Upper lobe of left lung (tissue), 6 donors: ENCODE data around the gene DLG2. TPM values are rescaled to one million over a fixed set of nuclear protein-coding genes. Genes with fewer than 3 reads are reported as not detected.

Experiments used
- ATAC-seq, 2 donors: fragments of 200-7000 bp; cut with Tn5 transposase; one replicate each; pipeline ENCODE4 v1.9.1; 2022; ENCODE audit warnings: mild to moderate bottlenecking in 2 of 2, moderate library complexity in 2 of 2; ENCODE audit not compliant: low FRiP score in 2 of 2
- DNase-seq, 2 donors: peaks; one replicate each; pipeline ENCODE4 v3.0.0-alpha.2; 2019 to 2020
- H3K27ac ChIP-seq, 4 donors: fragments of 200-600 bp; sonication (generic); one replicate each; pipeline ENCODE4 v1.5.1; 2016 to 2019
- H3K27me3 ChIP-seq, 4 donors: fragments of 200-600 bp; sonication (generic); one replicate each; pipeline ENCODE4 v1.5.1; 2017 to 2019
- H3K36me3 ChIP-seq, 4 donors: fragments of 200-600 bp; sonication (generic); one replicate each; pipeline ENCODE4 v1.5.1; 2016 to 2019
- H3K4me1 ChIP-seq, 4 donors: fragments of 200-600 bp; sonication (generic); one replicate each; pipeline ENCODE4 v1.5.1; 2018 to 2019
- H3K4me3 ChIP-seq, 4 donors: fragments of 200-600 bp; sonication (generic); one replicate each; pipeline ENCODE4 v1.5.1; 2017 to 2019; ENCODE audit warnings: mild to moderate bottlenecking in 2 of 4, moderate library complexity in 1 of 4
- H3K9me3 ChIP-seq, 4 donors: fragments of 200-600 bp; sonication (generic); one replicate each; pipeline ENCODE4 v1.5.1; 2018 to 2019
- EP300 ChIP-seq, 4 donors: sonication (generic); formaldehyde crosslinking; IDR thresholded peaks; one replicate each; pipeline ENCODE4 v1.5.1; 2017; ENCODE audit warnings: antibody characterized with exemption in 4 of 4, control low read depth in 2 of 4
- POLR2A ChIP-seq, 4 donors: fragments of 450-650 bp; IDR thresholded peaks; one replicate each; pipeline ENCODE4 v1.5.1; 2016 to 2017; ENCODE audit warnings: antibody characterized with exemption in 4 of 4, mild to moderate bottlenecking in 2 of 4
- POLR2AphosphoS5 ChIP-seq, 2 donors: sonication (generic); formaldehyde crosslinking; IDR thresholded peaks; one replicate each; pipeline ENCODE4 v1.5.1; 2017; ENCODE audit warnings: antibody characterized with exemption in 2 of 2
- WGBS, 2 donors: methylation state at CpG; one replicate each; pipeline ENCODE4 v1.1.5; 2017 to 2018; 5-methylcytosine and 5-hydroxymethylcytosine counted together
- total RNA-seq, 6 donors: library from RNA; depleted of rRNA in 4 of 6; stranded (reverse); fragments of >200 nt in 4 of 6; gene quantifications; one replicate each; pipeline versions ENCODE4 v1.1.0 to v1.2.1, GENCODE V29; 2016 to 2021
- TF ChIP-seq, protein P1 (sequence below), 6 experiments: fragments of 450-650 bp in 4 of 6; fragments of 200-600 bp in 2 of 6; sonication (generic) in 2 of 6; IDR thresholded peaks; one replicate each; pipeline ENCODE4 v1.5.1; 2016 to 2019; ENCODE audit warnings: antibody characterized with exemption in 6 of 6
- donor health status: DM: no; HTN: no; CAD: no; lungs with moderate emphysema.
- donor health status: DM: no; HTN: yes; CAD: no; lungs with severe emphysema.

DLG2 gene
- total RNA-seq, 6 donors from 2014 or later = 3.4 to 37.7 (median 9.1) TPM

DNA sequence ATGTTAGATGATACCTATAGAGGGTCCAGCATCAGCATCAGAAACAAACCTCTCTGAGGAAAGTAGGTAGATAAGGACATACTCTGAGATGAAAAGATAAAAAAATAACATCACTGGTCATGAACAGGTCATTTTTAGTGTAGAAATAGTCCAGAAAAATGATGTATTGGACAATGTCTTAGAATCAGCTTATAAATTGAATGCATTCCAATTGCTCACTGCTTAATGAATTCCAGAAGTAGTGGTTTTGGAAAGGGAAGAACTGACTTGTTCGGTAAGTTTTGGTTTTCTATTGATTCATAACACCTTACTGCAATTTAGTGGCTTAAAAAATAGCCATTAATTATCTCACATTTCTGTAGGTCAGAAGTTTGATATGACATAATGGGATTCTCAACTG, 1411.5 kb downstream of the DLG2 start:
- Histone ChIP-seq H3K9me3 (no peaks in the 10 kb centered on the region), H3K27ac (no peak overlapping the region), H3K4me1 (no peaks in the 10 kb centered on the region), H3K27me3 (no peaks in the 10 kb centered on the region), H3K36me3 (no peaks in the 10 kb centered on the region), H3K4me3 (no peak overlapping the region)
- WGBS, 2 donors = 85 to 100% methylated on average over 1 of the region's 1 CpG
- TF ChIP-seq, protein P1, sequence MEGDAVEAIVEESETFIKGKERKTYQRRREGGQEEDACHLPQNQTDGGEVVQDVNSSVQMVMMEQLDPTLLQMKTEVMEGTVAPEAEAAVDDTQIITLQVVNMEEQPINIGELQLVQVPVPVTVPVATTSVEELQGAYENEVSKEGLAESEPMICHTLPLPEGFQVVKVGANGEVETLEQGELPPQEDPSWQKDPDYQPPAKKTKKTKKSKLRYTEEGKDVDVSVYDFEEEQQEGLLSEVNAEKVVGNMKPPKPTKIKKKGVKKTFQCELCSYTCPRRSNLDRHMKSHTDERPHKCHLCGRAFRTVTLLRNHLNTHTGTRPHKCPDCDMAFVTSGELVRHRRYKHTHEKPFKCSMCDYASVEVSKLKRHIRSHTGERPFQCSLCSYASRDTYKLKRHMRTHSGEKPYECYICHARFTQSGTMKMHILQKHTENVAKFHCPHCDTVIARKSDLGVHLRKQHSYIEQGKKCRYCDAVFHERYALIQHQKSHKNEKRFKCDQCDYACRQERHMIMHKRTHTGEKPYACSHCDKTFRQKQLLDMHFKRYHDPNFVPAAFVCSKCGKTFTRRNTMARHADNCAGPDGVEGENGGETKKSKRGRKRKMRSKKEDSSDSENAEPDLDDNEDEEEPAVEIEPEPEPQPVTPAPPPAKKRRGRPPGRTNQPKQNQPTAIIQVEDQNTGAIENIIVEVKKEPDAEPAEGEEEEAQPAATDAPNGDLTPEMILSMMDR (IDR thresholded peaks at IDR 0.05) = no peak
- ATAC-seq (no peak), DNase-seq (no peak)

- no peaks in the 10 kb centered on the region for H3K27me3 ChIP-seq
- H3K4me1 ChIP-seq = no peaks in the 10 kb centered on the region
- no peak overlapping the region for H3K27ac ChIP-seq
- DNase-seq = no peak
- WGBS, 2 donors = 92 to 96% methylated on average over 1 of the region's 1 CpG
- no peaks in the 10 kb centered on the region for H3K9me3 ChIP-seq
- ATAC-seq = no peak
- no peaks in the 10 kb centered on the region for H3K36me3 ChIP-seq
- no peak for TF ChIP-seq POLR2A (IDR thresholded peaks at IDR 0.05)
- no peak for TF ChIP-seq POLR2AphosphoS5 (IDR thresholded peaks at IDR 0.05)
- no peak for TF ChIP-seq EP300 (IDR thresholded peaks at IDR 0.05)
- TF ChIP-seq, protein P1 (IDR thresholded peaks at IDR 0.05) = no peak
- no peak overlapping the region for H3K4me3 ChIP-seq
Observed at GRCh38 chr11:84214557-84214956, 1412.6 kb downstream of the DLG2 start.

- no peaks in the 10 kb centered on the region for H3K4me1 ChIP-seq
- no peaks in the 10 kb centered on the region for H3K36me3 ChIP-seq
- ATAC-seq = no peak
- H3K9me3 ChIP-seq = no peaks in the 10 kb centered on the region
- no peak overlapping the region for H3K27ac ChIP-seq
- no peaks in the 10 kb centered on the region for H3K27me3 ChIP-seq
- no peak overlapping the region for H3K4me3 ChIP-seq
- TF ChIP-seq POLR2AphosphoS5 (IDR thresholded peaks at IDR 0.05) (no peak), POLR2A (IDR thresholded peaks at IDR 0.05) (no peak), EP300 (IDR thresholded peaks at IDR 0.05) (no peak)
- TF ChIP-seq, protein P1 (IDR thresholded peaks at IDR 0.05) = no peak
- DNase-seq = peak in 1 of 2 donors; percentile 39
- 93 to 94% methylated on average over 20 of the region's 20 CpGs for WGBS, 2 donors
Observed at GRCh38 chr11:84212468-84213390, 1414.4 kb downstream of the DLG2 start.

GRCh38 chr11:84211896-84212295, 1415.2 kb downstream of the DLG2 start:
- WGBS, 2 donors = 79 to 82% methylated on average over 3 of the region's 3 CpGs
- Histone ChIP-seq H3K27me3 (no peaks in the 10 kb centered on the region), H3K27ac (no peak overlapping the region), H3K36me3 (no peaks in the 10 kb centered on the region), H3K4me1 (no peaks in the 10 kb centered on the region), H3K4me3 (no peak overlapping the region), H3K9me3 (no peaks in the 10 kb centered on the region)
- TF ChIP-seq POLR2AphosphoS5 (IDR thresholded peaks at IDR 0.05) (no peak), POLR2A (IDR thresholded peaks at IDR 0.05) (no peak), EP300 (IDR thresholded peaks at IDR 0.05) (no peak)
- TF ChIP-seq, protein P1 (IDR thresholded peaks at IDR 0.05) = no peak
- ATAC-seq (no peak), DNase-seq (no peak)

GRCh38 chr11:84194696-84195095, 1432.4 kb downstream of the DLG2 start:
- Histone ChIP-seq H3K4me3 (no peak overlapping the region), H3K4me1 (no peaks in the 10 kb centered on the region), H3K27ac (no peak overlapping the region), H3K27me3 (no peaks in the 10 kb centered on the region), H3K36me3 (no peaks in the 10 kb centered on the region), H3K9me3 (no peaks in the 10 kb centered on the region)
- DNase-seq (peak in 1 of 2 donors; percentile 68), ATAC-seq (no peak)
- 91% methylated on average over 18 of the region's 18 CpGs for WGBS, 2 donors
- TF ChIP-seq, protein P1 (IDR thresholded peaks at IDR 0.05) = no peak
- TF ChIP-seq POLR2A (IDR thresholded peaks at IDR 0.05) (no peak), POLR2AphosphoS5 (IDR thresholded peaks at IDR 0.05) (no peak), EP300 (IDR thresholded peaks at IDR 0.05) (no peak)
